Nephron progenitor cell (in vitro differentiated cells): ENCODE measurements around the gene PTPRK.
A peak's percentile ranks its signal among the peaks of the same experiment; 100 is the strongest.

Experiments
- DNase-seq: peaks from one replicate; pipeline ENCODE4 v3.0.0; 2021
- H3K27ac Mint-ChIP-seq: 2 replicates; pipeline ENCODE4 v1.8.0; 2021; ENCODE audit warnings: mild to moderate bottlenecking, moderate library complexity, mixed read lengths
- H3K27me3 Mint-ChIP-seq: 2 replicates; pipeline ENCODE4 v1.8.0; 2021; ENCODE audit warnings: mild to moderate bottlenecking, low read depth, mixed read lengths; ENCODE audit not compliant: poor library complexity
- H3K36me3 Mint-ChIP-seq: 2 replicates; pipeline ENCODE4 v1.8.0; 2021; ENCODE audit warnings: low read depth, mixed read lengths
- H3K4me1 Mint-ChIP-seq: 2 replicates; pipeline ENCODE4 v1.8.0; 2021; ENCODE audit warnings: mixed read lengths
- H3K4me3 Mint-ChIP-seq: 2 replicates; pipeline ENCODE4 v1.8.0; 2021; ENCODE audit warnings: mild to moderate bottlenecking, moderate library complexity, mixed read lengths
- H3K9me3 Mint-ChIP-seq: 2 replicates; pipeline ENCODE4 v1.8.0; 2021; ENCODE audit warnings: mild to moderate bottlenecking, moderate library complexity, mixed read lengths
- CTCF ChIP-seq: fragments of 200-600 bp; sonication (generic); IDR thresholded peaks from 2 replicates; pipeline ENCODE4 v1.5.0; 2021; ENCODE audit warnings: antibody characterized with exemption

Gene PTPRK

GRCh38 chr6:128363020-128363813 is 157.2 kb downstream of the PTPRK start:
- no peak for DNase-seq
- no peak overlapping the region for H3K4me3 Mint-ChIP-seq
- H3K4me1 Mint-ChIP-seq = peaks cover 23% of the 10 kb centered on the region
- TF ChIP-seq CTCF = no peak
- peaks cover 8% of the 10 kb centered on the region for H3K36me3 Mint-ChIP-seq
- H3K27ac Mint-ChIP-seq = peak overlapping the region; percentile 62
- no peaks in the 10 kb centered on the region for H3K27me3 Mint-ChIP-seq
- no peaks in the 10 kb centered on the region for H3K9me3 Mint-ChIP-seq

GRCh38 chr6:128361378-128361777 is 159.0 kb downstream of the PTPRK start:
- H3K4me3 Mint-ChIP-seq = no peak overlapping the region
- H3K27ac Mint-ChIP-seq = no peak overlapping the region
- no peak for DNase-seq
- H3K36me3 Mint-ChIP-seq = peaks cover 8% of the 10 kb centered on the region
- no peak for TF ChIP-seq CTCF
- H3K27me3 Mint-ChIP-seq = no peaks in the 10 kb centered on the region
- H3K4me1 Mint-ChIP-seq = peaks cover 27% of the 10 kb centered on the region
- no peaks in the 10 kb centered on the region for H3K9me3 Mint-ChIP-seq

GRCh38 chr6:128358244-128358776 is 162.1 kb downstream of the PTPRK start:
- Mint-ChIP-seq H3K9me3 (no peaks in the 10 kb centered on the region), H3K4me1 (peaks cover 17% of the 10 kb centered on the region), H3K4me3 (no peak overlapping the region), H3K27ac (no peak overlapping the region), H3K27me3 (no peaks in the 10 kb centered on the region), H3K36me3 (peaks cover 12% of the 10 kb centered on the region)
- TF ChIP-seq CTCF = no peak
- no peak for DNase-seq

- Mint-ChIP-seq H3K4me3 (no peak overlapping the region), H3K36me3 (peaks cover 12% of the 10 kb centered on the region), H3K4me1 (peaks cover 10% of the 10 kb centered on the region), H3K27me3 (no peaks in the 10 kb centered on the region), H3K9me3 (no peaks in the 10 kb centered on the region), H3K27ac (no peak overlapping the region)
- TF ChIP-seq CTCF = no peak
- no peak for DNase-seq
Observed at GRCh38 chr6:128357392-128358130, 162.8 kb downstream of the PTPRK start.

- DNase-seq = no peak
- Mint-ChIP-seq H3K27ac (peak overlapping the region; percentile 80), H3K4me3 (no peak overlapping the region), H3K36me3 (peaks cover 4% of the 10 kb centered on the region), H3K9me3 (no peaks in the 10 kb centered on the region), H3K27me3 (no peaks in the 10 kb centered on the region), H3K4me1 (peaks cover 31% of the 10 kb centered on the region)
- no peak for TF ChIP-seq CTCF
Observed at GRCh38 chr6:128352366-128352765, 168.0 kb downstream of the PTPRK start.
